KBM-7 (cell line): ENCODE results near the gene LINC01488.

Source experiments
- DNase-seq: peaks from one replicate; pipeline ENCODE4 v3.0.0-alpha.2; 2015
- in situ Hi-C: fragments of 300-500 bp; cut with MboI; formaldehyde crosslinking; loops from 2 replicates; pipeline ENCODE4 v1.14.3; 2020; ENCODE audit warnings: low sequenced_read_pairs, low pct_unique_long_range_greater_than_20kb, mixed read lengths

The LINC01488 gene

GRCh38 chr11:69444381-69445130 is 36.9 kb upstream of the LINC01488 start:
- in situ Hi-C loops, result no loop called here
- DNase-seq, result no peak

- DNase-seq, result peak; percentile 47
- in situ Hi-C loops, result no loop called here
Observed at GRCh38 chr11:69445131-69445470, 36.4 kb upstream of the LINC01488 start.

- in situ Hi-C loops, result no loop called here
- DNase-seq, result no peak
Observed at GRCh38 chr11:69446108-69446507, 35.4 kb upstream of the LINC01488 start.

- no peak for DNase-seq
- in situ Hi-C loops, result no loop called here
Observed at GRCh38 chr11:69447786-69448185, 33.7 kb upstream of the LINC01488 start.

GRCh38 chr11:69448471-69449284 is 32.8 kb upstream of the LINC01488 start:
- in situ Hi-C loops, result no loop called here
- peak; percentile 29 for DNase-seq

GRCh38 chr11:69449320-69450063 is 32.0 kb upstream of the LINC01488 start:
- DNase-seq, result peak; percentile 40
- in situ Hi-C loops, result no loop called here

GRCh38 chr11:69450064-69450856 is 31.2 kb upstream of the LINC01488 start:
- DNase-seq, result no peak
- in situ Hi-C loops, result no loop called here

- no peak for DNase-seq
- in situ Hi-C loops, result no loop called here
Observed at GRCh38 chr11:69450857-69451220, 30.6 kb upstream of the LINC01488 start.

GRCh38 chr11:69451289-69451688 is 30.2 kb upstream of the LINC01488 start:
- DNase-seq, result no peak
- in situ Hi-C loops, result no loop called here

GRCh38 chr11:69452206-69452987 is 29.1 kb upstream of the LINC01488 start:
- DNase-seq, result no peak
- in situ Hi-C loops, result no loop called here

GRCh38 chr11:69453151-69453550 is 28.3 kb upstream of the LINC01488 start:
- DNase-seq, result no peak
- in situ Hi-C loops, result no loop called here

GRCh38 chr11:69454018-69454417 is 27.4 kb upstream of the LINC01488 start:
- in situ Hi-C loops, result no loop called here
- no peak for DNase-seq

- no peak for DNase-seq
- in situ Hi-C loops, result no loop called here
Observed at GRCh38 chr11:69455969-69456368, 25.5 kb upstream of the LINC01488 start.

GRCh38 chr11:69456712-69457111 is 24.8 kb upstream of the LINC01488 start:
- in situ Hi-C loops, result no loop called here
- no peak for DNase-seq

GRCh38 chr11:69459848-69460539 is 21.5 kb upstream of the LINC01488 start:
- in situ Hi-C loops, result no loop called here
- no peak for DNase-seq

GRCh38 chr11:69460540-69461257 is 20.8 kb upstream of the LINC01488 start:
- DNase-seq, result no peak
- in situ Hi-C loops, result no loop called here

GRCh38 chr11:69461272-69461962 is 20.0 kb upstream of the LINC01488 start:
- in situ Hi-C loops, result no loop called here
- DNase-seq, result no peak
